Activated T-cell treated with anti-CD3 and anti-CD28 coated beads, Interleukin-2, amount 50 U/mL, for 24 hours (primary cell): ENCODE measurements around the gene PDE6A.

Experiments
- DNase-seq: peaks from one replicate; pipeline ENCODE4 v3.0.0-alpha.2; 2020
- H3K27ac Mint-ChIP-seq: 2 replicates; pipeline ENCODE4 v1.8.0; 2020; ENCODE audit warnings: mild to moderate bottlenecking, mixed read lengths
- H3K27me3 Mint-ChIP-seq: 2 replicates; pipeline ENCODE4 v1.8.0; 2020; ENCODE audit warnings: mixed read lengths
- H3K36me3 Mint-ChIP-seq: 2 replicates; pipeline ENCODE4 v1.8.0; 2020; ENCODE audit warnings: low read depth, mixed read lengths
- H3K4me1 Mint-ChIP-seq: 2 replicates; pipeline ENCODE4 v1.8.0; 2020; ENCODE audit warnings: low read depth, mixed read lengths
- H3K4me3 Mint-ChIP-seq: 2 replicates; pipeline ENCODE4 v1.8.0; 2020; ENCODE audit warnings: mild to moderate bottlenecking, moderate library complexity, mixed read lengths
- H3K9me3 Mint-ChIP-seq: 2 replicates; pipeline ENCODE4 v1.8.0; 2020; ENCODE audit warnings: mixed read lengths

The PDE6A gene

DNA sequence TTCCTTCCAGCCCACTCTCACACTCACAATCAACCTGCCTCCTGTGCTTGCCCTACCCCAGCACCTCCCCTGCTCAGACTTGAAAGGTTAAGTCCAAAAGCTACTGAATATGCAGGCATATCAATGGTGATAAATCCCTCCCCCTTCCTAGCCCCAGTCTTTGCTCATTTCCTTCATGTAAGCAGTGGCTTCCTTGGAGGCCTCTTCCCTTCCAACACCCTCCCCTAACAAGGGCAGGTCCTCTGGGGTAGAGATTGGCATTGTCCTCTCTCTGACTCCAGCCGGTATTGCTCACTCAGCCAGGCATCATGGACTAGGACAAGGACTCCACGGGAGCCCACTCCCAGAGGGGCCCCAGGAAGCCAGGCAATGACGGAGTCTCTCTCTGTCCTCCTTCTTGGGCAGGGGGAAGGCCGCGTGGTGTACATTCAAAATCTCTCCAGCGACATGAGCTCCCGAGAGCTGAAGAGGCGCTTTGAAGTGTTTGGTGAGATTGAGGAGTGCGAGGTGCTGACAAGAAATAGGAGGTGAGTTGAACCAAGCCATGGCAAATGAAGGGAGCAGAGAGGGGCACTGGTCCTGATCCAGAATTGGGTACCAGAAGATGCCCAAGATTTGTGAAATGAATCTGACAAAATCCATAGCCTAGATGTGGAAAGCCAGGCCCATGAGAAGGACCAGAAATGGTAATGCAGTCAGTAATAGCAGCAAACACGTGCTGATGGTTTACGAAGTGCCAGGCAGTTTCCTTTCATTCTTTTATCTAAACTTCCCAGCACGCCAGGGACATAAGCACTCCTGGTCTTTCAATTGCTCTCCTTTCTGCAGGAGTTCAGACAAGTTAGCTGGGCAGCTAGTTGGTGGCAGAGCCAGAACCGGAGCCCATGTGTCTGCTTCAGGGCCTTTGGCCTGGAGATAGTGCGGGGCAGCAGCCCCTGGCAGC is 102.5 kb downstream of the PDE6A start:
- H3K27me3 Mint-ChIP-seq = no peaks in the 10 kb centered on the region
- no peak overlapping the region for H3K4me3 Mint-ChIP-seq
- H3K4me1 Mint-ChIP-seq = no peaks in the 10 kb centered on the region
- no peak for DNase-seq
- H3K9me3 Mint-ChIP-seq = no peaks in the 10 kb centered on the region
- H3K36me3 Mint-ChIP-seq = peaks cover 91% of the 10 kb centered on the region
- H3K27ac Mint-ChIP-seq = no peak overlapping the region

DNA sequence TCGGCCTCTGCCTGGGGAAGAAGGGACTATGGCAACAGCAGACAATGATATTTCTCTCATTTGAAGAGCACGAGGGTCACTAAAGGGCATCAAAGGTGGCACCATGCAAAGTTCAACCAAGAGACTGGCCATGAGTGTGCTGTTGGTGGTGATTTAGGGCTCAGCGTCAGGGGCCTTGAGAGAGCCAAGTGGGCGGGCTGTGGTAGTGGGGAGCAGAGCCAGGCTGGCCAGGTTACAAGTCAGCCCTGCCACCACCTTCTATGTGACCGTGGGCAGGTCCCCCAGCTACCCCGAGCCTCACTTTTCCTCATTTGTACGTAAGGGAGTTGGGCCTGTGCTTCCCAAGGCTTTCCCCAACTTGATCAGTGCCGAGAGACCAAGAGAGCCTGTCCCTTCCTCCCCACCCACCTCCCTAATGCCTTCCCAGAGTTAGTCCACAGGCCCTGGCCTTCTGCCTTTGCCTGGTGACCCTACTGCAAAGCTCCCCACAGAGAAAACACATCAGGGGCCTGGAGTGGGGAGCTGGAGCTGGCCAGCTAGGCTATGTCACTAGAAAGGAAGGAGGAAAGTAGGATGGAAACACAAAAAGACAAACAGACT is 104.3 kb downstream of the PDE6A start:
- no peak overlapping the region for H3K4me3 Mint-ChIP-seq
- peaks cover 83% of the 10 kb centered on the region for H3K36me3 Mint-ChIP-seq
- H3K4me1 Mint-ChIP-seq = no peaks in the 10 kb centered on the region
- DNase-seq = no peak
- no peaks in the 10 kb centered on the region for H3K27me3 Mint-ChIP-seq
- peak overlapping the region; percentile 31 for H3K27ac Mint-ChIP-seq
- H3K9me3 Mint-ChIP-seq = no peaks in the 10 kb centered on the region

DNA sequence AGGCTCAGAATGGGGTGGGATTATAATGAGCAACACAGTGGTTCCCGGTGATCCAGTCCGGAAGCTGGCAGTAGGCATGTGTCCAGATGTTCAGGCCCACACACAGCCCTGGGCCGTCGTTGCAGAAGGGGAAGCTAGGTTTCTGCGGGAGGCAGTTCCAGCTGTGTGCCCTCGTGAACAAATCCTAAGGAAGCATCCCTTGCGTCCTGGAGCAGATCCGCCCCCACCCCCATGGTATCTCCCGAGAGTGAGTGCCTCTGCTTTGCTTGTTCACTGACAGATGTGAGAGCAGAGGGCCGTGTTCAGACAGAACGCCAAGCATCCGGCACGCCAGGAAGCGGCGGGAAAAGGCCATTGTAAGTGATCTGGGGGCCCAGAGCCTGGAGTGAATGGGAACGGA is 104.8 kb downstream of the PDE6A start:
- Mint-ChIP-seq H3K36me3 (peaks cover 83% of the 10 kb centered on the region), H3K4me3 (no peak overlapping the region), H3K9me3 (no peaks in the 10 kb centered on the region), H3K27ac (peak overlapping the region; percentile 31), H3K27me3 (no peaks in the 10 kb centered on the region), H3K4me1 (no peaks in the 10 kb centered on the region)
- DNase-seq = no peak

DNA sequence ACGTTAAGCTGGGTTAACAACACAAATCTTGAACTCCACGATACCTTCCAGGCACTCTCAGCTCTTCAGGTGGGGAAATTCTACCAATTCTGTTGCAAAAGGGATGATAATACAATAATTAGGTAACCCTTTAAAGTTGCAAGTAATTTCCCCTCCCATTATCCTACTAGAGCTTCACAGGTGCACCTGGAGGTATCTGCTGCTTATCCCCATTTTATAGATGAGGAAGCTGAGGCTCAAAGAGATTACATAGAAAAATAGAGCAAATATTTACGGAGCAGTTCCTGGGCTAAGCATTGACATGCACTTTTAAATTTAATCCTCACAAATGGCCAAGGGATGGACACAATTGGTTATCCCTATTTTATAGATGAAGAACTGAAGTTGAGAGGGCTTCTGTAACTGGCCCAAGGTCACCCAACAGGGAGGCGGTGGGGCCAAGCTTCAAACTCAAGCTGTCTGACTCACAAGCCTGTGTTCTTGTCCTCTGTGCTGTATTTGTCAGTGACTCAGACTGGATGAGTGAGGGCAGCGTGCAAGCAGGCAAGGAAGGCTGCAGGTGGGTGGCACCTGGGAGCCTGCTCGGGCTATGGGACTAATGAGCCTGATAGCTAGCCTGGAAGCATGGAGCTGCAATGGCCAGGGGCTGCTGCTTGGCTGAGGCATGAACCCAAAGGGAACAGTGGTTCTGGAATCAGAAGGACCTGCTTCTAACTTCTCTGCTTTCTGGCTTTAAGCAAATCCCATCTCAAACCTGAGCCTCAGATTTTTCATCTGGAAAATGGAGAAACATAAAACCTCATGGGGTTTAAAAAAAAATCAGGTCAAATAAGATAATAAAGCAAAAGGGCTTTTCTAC is 105.5 kb downstream of the PDE6A start:
- Mint-ChIP-seq H3K9me3 (no peaks in the 10 kb centered on the region), H3K27ac (no peak overlapping the region), H3K4me1 (no peaks in the 10 kb centered on the region), H3K27me3 (no peaks in the 10 kb centered on the region), H3K4me3 (no peak overlapping the region), H3K36me3 (peaks cover 82% of the 10 kb centered on the region)
- DNase-seq = no peak

- Mint-ChIP-seq H3K4me3 (no peak overlapping the region), H3K36me3 (peaks cover 80% of the 10 kb centered on the region), H3K27ac (no peak overlapping the region)
Measured at GRCh38 chr5:149837680-149838269, 106.8 kb downstream of the PDE6A start.

GRCh38 chr5:149836451-149837139 is 108.0 kb downstream of the PDE6A start:
- Mint-ChIP-seq H3K4me1 (peaks cover 1% of the 10 kb centered on the region), H3K4me3 (no peak overlapping the region), H3K27me3 (no peaks in the 10 kb centered on the region), H3K9me3 (no peaks in the 10 kb centered on the region), H3K36me3 (peaks cover 79% of the 10 kb centered on the region), H3K27ac (no peak overlapping the region)
- no peak for DNase-seq

More at GRCh38 chr5:149837680-149838269, 106.8 kb downstream of the PDE6A start:
- H3K4me1 Mint-ChIP-seq = no peaks in the 10 kb centered on the region
- H3K9me3 Mint-ChIP-seq = no peaks in the 10 kb centered on the region
- no peaks in the 10 kb centered on the region for H3K27me3 Mint-ChIP-seq
- no peak for DNase-seq

GRCh38 chr5:149834246-149834855 is 110.2 kb downstream of the PDE6A start:
- Mint-ChIP-seq H3K27ac (no peak overlapping the region), H3K9me3 (no peaks in the 10 kb centered on the region), H3K27me3 (no peaks in the 10 kb centered on the region), H3K4me3 (no peak overlapping the region), H3K36me3 (peaks cover 74% of the 10 kb centered on the region), H3K4me1 (peaks cover 8% of the 10 kb centered on the region)
- DNase-seq = peak; percentile 40

- H3K36me3 Mint-ChIP-seq = peaks cover 73% of the 10 kb centered on the region
Measured at GRCh38 chr5:149833116-149833827, 111.3 kb downstream of the PDE6A start.

DNA sequence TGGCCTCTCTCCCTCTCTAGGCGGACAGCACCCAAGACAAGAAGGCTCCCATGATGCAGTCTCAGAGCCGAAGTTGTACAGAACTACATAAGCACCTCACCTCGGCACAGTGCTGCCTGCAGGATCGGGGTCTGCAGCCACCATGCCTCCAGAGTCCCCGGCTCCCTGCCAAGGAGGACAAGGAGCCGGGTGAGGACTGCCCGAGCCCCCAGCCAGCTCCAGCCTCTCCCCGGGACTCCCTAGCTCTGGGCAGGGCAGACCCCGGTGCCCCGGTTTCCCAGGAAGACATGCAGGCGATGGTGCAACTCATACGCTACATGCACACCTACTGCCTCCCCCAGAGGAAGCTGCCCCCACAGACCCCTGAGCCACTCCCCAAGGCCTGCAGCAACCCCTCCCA is 112.0 kb downstream of the PDE6A start:
- no peak overlapping the region for H3K4me3 Mint-ChIP-seq
- peaks cover 8% of the 10 kb centered on the region for H3K4me1 Mint-ChIP-seq
- no peaks in the 10 kb centered on the region for H3K9me3 Mint-ChIP-seq
- H3K27me3 Mint-ChIP-seq = no peaks in the 10 kb centered on the region
- no peak for DNase-seq
- no peak overlapping the region for H3K27ac Mint-ChIP-seq
- peaks cover 72% of the 10 kb centered on the region for H3K36me3 Mint-ChIP-seq

More at GRCh38 chr5:149833116-149833827, 111.3 kb downstream of the PDE6A start:
- Mint-ChIP-seq H3K27ac (no peak overlapping the region), H3K9me3 (no peaks in the 10 kb centered on the region), H3K4me1 (peaks cover 8% of the 10 kb centered on the region), H3K27me3 (no peaks in the 10 kb centered on the region), H3K4me3 (no peak overlapping the region)
- DNase-seq = no peak

- Mint-ChIP-seq H3K4me1 (peaks cover 8% of the 10 kb centered on the region), H3K27ac (peak overlapping the region; percentile 51), H3K4me3 (no peak overlapping the region), H3K9me3 (no peaks in the 10 kb centered on the region), H3K27me3 (no peaks in the 10 kb centered on the region), H3K36me3 (peaks cover 77% of the 10 kb centered on the region)
- peak; percentile 50 for DNase-seq
Measured at GRCh38 chr5:149831492-149831891, 113.1 kb downstream of the PDE6A start.

DNA sequence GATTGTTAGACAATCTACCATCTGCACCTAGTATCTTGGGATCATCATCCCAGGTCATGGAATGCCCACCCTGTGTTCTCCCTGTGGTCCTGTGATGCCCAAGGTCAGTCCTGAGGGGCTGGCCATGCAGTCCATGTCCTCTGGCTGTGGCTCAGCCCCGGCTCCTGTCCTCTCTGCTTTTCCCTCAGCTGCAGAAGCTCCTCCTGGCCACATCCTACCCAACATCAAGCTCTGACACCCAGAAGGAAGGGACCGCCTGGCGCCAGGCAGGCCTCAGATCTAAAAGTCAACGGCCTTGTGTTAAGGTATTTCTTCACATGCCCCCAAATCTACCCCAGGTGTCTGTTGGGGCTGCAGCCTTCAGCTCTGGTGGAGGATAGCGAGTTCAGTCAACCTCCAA is 114.0 kb downstream of the PDE6A start:
- no peak for DNase-seq
- Mint-ChIP-seq H3K9me3 (no peaks in the 10 kb centered on the region), H3K36me3 (peaks cover 71% of the 10 kb centered on the region), H3K27ac (no peak overlapping the region), H3K27me3 (no peaks in the 10 kb centered on the region), H3K4me1 (peaks cover 8% of the 10 kb centered on the region), H3K4me3 (no peak overlapping the region)

DNA sequence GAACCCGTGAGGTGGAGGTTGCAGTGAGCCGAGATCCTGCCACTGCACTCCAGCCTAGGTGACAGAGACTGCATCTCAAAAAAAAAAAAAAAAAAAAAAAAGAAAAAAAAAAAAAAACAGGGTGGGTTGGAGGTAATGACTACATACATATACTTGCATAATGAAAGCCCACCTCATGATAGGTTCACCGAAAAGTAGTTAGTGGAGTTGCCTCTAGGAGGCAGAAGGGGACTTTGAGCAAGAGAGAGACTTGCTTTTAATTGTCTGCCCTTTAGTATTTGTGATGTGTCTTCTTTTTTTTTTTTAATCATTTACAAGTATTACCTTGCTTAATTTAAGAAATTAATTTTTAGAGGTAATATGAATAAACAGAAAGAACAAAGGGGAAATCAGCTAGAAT is 114.6 kb downstream of the PDE6A start:
- DNase-seq = no peak
- peaks cover 8% of the 10 kb centered on the region for H3K4me1 Mint-ChIP-seq
- H3K36me3 Mint-ChIP-seq = peaks cover 65% of the 10 kb centered on the region
- H3K4me3 Mint-ChIP-seq = no peak overlapping the region
- H3K9me3 Mint-ChIP-seq = no peaks in the 10 kb centered on the region
- no peak overlapping the region for H3K27ac Mint-ChIP-seq
- H3K27me3 Mint-ChIP-seq = no peaks in the 10 kb centered on the region
